GM06990 (cell line): Measurements from ENCODE around the gene PHPT1.

Source experiments
- DNase-seq: peaks from one replicate; pipeline ENCODE4 v3.0.0-alpha.2; 2011; ENCODE audit not compliant: insufficient read length; ENCODE audit errors: extremely low read depth
- H3K27me3 ChIP-seq: replicated peaks from 2 replicates; pipeline ENCODE4 v1.6.0; 2011; ENCODE audit warnings: low read length; ENCODE audit not compliant: control insufficient read depth, insufficient read depth
- H3K36me3 ChIP-seq: 2 replicates; pipeline ENCODE4 v1.5.1; 2011; ENCODE audit warnings: low read length; ENCODE audit not compliant: control insufficient read depth, insufficient read depth
- H3K4me3 ChIP-seq: replicated peaks from 2 replicates; pipeline ENCODE4 v1.5.1; 2011; ENCODE audit warnings: low read depth, mild to moderate bottlenecking, control low read depth, low read length
- CTCF ChIP-seq: IDR thresholded peaks from 2 replicates; pipeline ENCODE4 v1.5.1; 2011; ENCODE audit warnings: low read length, control low read depth, mild to moderate bottlenecking, inconsistent platforms; ENCODE audit not compliant: insufficient read depth, poor library complexity, severe bottlenecking

PHPT1 gene

GRCh38 chr9:136826703-136827582, 22.3 kb upstream of the PHPT1 start:
- peaks cover 38% of the 10 kb centered on the region for H3K36me3 ChIP-seq
- DNase-seq, result no peak
- no peak for TF ChIP-seq CTCF
- no peak overlapping the region for H3K4me3 ChIP-seq
- H3K27me3 ChIP-seq, result no peaks in the 10 kb centered on the region

GRCh38 chr9:136827794-136828473, 21.3 kb upstream of the PHPT1 start:
- no peak overlapping the region for H3K4me3 ChIP-seq
- no peak for DNase-seq
- H3K27me3 ChIP-seq, result no peaks in the 10 kb centered on the region
- TF ChIP-seq CTCF, result no peak
- peaks cover 43% of the 10 kb centered on the region for H3K36me3 ChIP-seq

GRCh38 chr9:136828474-136829140, 20.6 kb upstream of the PHPT1 start:
- peaks cover 44% of the 10 kb centered on the region for H3K36me3 ChIP-seq
- H3K27me3 ChIP-seq, result no peaks in the 10 kb centered on the region
- no peak for TF ChIP-seq CTCF
- H3K4me3 ChIP-seq, result no peak overlapping the region
- DNase-seq, result no peak

GRCh38 chr9:136829412-136829811, 19.8 kb upstream of the PHPT1 start:
- Histone ChIP-seq H3K27me3 (no peaks in the 10 kb centered on the region), H3K36me3 (peaks cover 46% of the 10 kb centered on the region), H3K4me3 (no peak overlapping the region)
- TF ChIP-seq CTCF, result no peak
- no peak for DNase-seq

GRCh38 chr9:136829981-136830885, 19.0 kb upstream of the PHPT1 start:
- Histone ChIP-seq H3K27me3 (no peaks in the 10 kb centered on the region), H3K4me3 (no peak overlapping the region), H3K36me3 (peaks cover 43% of the 10 kb centered on the region)
- DNase-seq, result no peak
- TF ChIP-seq CTCF, result no peak
